OCI-LY7 (cell line): ENCODE data around the gene STIL. TPM values are rescaled to one million over a fixed set of nuclear protein-coding genes. Genes with fewer than 3 reads are reported as not detected.

Experiments
- BruUV-seq: library from RNA; stranded (reverse); fragments of 400-500 nt; replicated peaks from 2 replicates; lab custom pipeline; 2021; lab: Mats Ljungman, UMichigan
- CTCF ChIA-PET: fragments of 300-600 bp; sonication (Branson Sonifier 250); formaldehyde crosslinking; loops from one replicate; lab custom pipeline; 2022; ENCODE audit warnings: antibody characterized with exemption; ENCODE audit not compliant: unreplicated experiment; lab: Charles Lee
- POLR2A ChIA-PET: fragments of 300-600 bp; sonication (Branson Sonifier 250); formaldehyde crosslinking; loops from one replicate; lab custom pipeline; 2022; ENCODE audit warnings: antibody characterized with exemption; lab: Charles Lee
- DNase-seq: peaks from one replicate; pipeline ENCODE4 v3.0.0-alpha.2; 2015; ENCODE audit warnings: low spot score
- H2AFZ ChIP-seq: fragments of 200-600 bp; sonication (generic), shearing (Covaris generic); 2 replicates; pipeline ENCODE4 v1.6.1; 2014; ENCODE audit warnings: mild to moderate bottlenecking, antibody characterized with exemption, low read length, moderate library complexity
- H3K27ac ChIP-seq: fragments of 200-600 bp; sonication (generic); 2 replicates; pipeline ENCODE4 v1.5.1; 2014; ENCODE audit warnings: mixed run types, low read depth, mild to moderate bottlenecking, moderate library complexity, low read length, inconsistent platforms; ENCODE audit not compliant: poor library complexity, severe bottlenecking
- H3K36me3 ChIP-seq: fragments of 200-600 bp; sonication (generic); 2 replicates; pipeline ENCODE4 v1.6.1; 2014; ENCODE audit warnings: mild to moderate bottlenecking, antibody characterized with exemption, low read length, moderate library complexity, mixed read lengths; ENCODE audit not compliant: insufficient read depth
- H3K4me1 ChIP-seq: fragments of 200-600 bp; sonication (generic); 2 replicates; pipeline ENCODE4 v1.5.1; 2014; ENCODE audit warnings: mild to moderate bottlenecking, low read length; ENCODE audit not compliant: insufficient read depth, poor library complexity, severe bottlenecking
- H3K4me2 ChIP-seq: fragments of 200-600 bp; sonication (generic); 2 replicates; pipeline ENCODE4 v1.6.1; 2014; ENCODE audit warnings: mild to moderate bottlenecking, low read length
- H3K4me3 ChIP-seq: fragments of 200-600 bp; sonication (generic); 2 replicates; pipeline ENCODE4 v1.5.1; 2014; ENCODE audit warnings: mild to moderate bottlenecking, low read depth, low read length; ENCODE audit not compliant: poor library complexity, severe bottlenecking
- H3K79me2 ChIP-seq: fragments of 200-600 bp; sonication (generic); 2 replicates; pipeline ENCODE4 v1.6.1; 2016; ENCODE audit warnings: low read depth, mild to moderate bottlenecking, low read length, moderate library complexity, mixed read lengths; ENCODE audit not compliant: insufficient read depth
- H3K9me2 ChIP-seq: fragments of 200-600 bp; sonication (generic); 2 replicates; pipeline ENCODE4 v1.6.1; 2016; ENCODE audit warnings: mild to moderate bottlenecking, low read length, mixed read lengths; ENCODE audit not compliant: insufficient read depth
- H3K9me3 ChIP-seq: fragments of 200-600 bp; sonication (generic); 2 replicates; pipeline ENCODE4 v1.6.1; 2014; ENCODE audit warnings: mild to moderate bottlenecking, mixed run types, low read length, mixed read lengths
- H4K20me1 ChIP-seq: fragments of 200-600 bp; sonication (generic); 2 replicates; pipeline ENCODE4 v1.6.1; 2014; ENCODE audit warnings: mild to moderate bottlenecking, antibody characterized with exemption, low read length, moderate library complexity, mixed read lengths; ENCODE audit not compliant: insufficient read depth
- CTCF ChIP-seq: fragments of 200-600 bp; sonication (generic); conservative IDR thresholded peaks from 2 replicates; pipeline ENCODE4 v1.5.1; 2014; ENCODE audit warnings: mild to moderate bottlenecking, antibody characterized with exemption, low read length, moderate library complexity, mixed read lengths
- EZH2phosphoT487 ChIP-seq: fragments of 200-600 bp; sonication (generic); IDR thresholded peaks from 2 replicates; pipeline ENCODE4 v1.6.1; 2018; ENCODE audit warnings: low read depth, borderline replicate concordance, mild to moderate bottlenecking, mixed run types, antibody characterized with exemption, low read length, moderate library complexity, mixed read lengths
- intact Hi-C: fragments of 100-400 bp; cut with micrococcal nuclease; formaldehyde crosslinking; loops from one replicate; pipeline ENCODE4 v1.10.0; 2022; ENCODE audit not compliant: unreplicated experiment
- total RNA-seq, 2 experiments: library from RNA; depleted of rRNA in 1 of 2; stranded (reverse); fragments of >200 nt in 1 of 2; shearing (Covaris generic) in 1 of 2; gene quantifications; 2 replicates each; pipeline ENCODE4 v1.2.3, GENCODE V29; 2014 to 2022

Gene STIL
- total RNA-seq, 2 experiments from 2014 or later = 46.6 to 60.0 TPM

GRCh38 chr1:47224676-47225399, 89.1 kb downstream of the STIL start:
- POLR2A ChIA-PET = no interaction called here
- Histone ChIP-seq H3K79me2 (no peaks in the 10 kb centered on the region), H3K9me3 (no peaks in the 10 kb centered on the region), H3K27ac (no peak overlapping the region), H3K4me1 (no peaks in the 10 kb centered on the region), H2AFZ (no peak overlapping the region), H3K9me2 (no peaks in the 10 kb centered on the region), H4K20me1 (no peaks in the 10 kb centered on the region), H3K4me2 (no peak overlapping the region), H3K4me3 (no peak overlapping the region), H3K36me3 (no peaks in the 10 kb centered on the region)
- CTCF ChIA-PET = no interaction called here
- intact Hi-C loops = no loop called here
- BruUV-seq = no TSS peak
- no peak for TF ChIP-seq CTCF
- no peak for TF ChIP-seq EZH2phosphoT487
- DNase-seq = no peak

GRCh38 chr1:47223921-47224675, 89.8 kb downstream of the STIL start:
- H3K36me3 ChIP-seq = no peaks in the 10 kb centered on the region
- no TSS peak for BruUV-seq
- DNase-seq = no peak
- H3K4me1 ChIP-seq = no peaks in the 10 kb centered on the region
- no peak for TF ChIP-seq EZH2phosphoT487
- TF ChIP-seq CTCF = no peak
- no peak overlapping the region for H3K27ac ChIP-seq
- no peaks in the 10 kb centered on the region for H4K20me1 ChIP-seq
- intact Hi-C loops = no loop called here
- no peak overlapping the region for H3K4me3 ChIP-seq
- no peaks in the 10 kb centered on the region for H3K79me2 ChIP-seq
- H3K9me3 ChIP-seq = no peaks in the 10 kb centered on the region
- no peak overlapping the region for H3K4me2 ChIP-seq
- no peaks in the 10 kb centered on the region for H3K9me2 ChIP-seq
- no peak overlapping the region for H2AFZ ChIP-seq
- CTCF ChIA-PET = no interaction called here
- POLR2A ChIA-PET = interaction anchor here (0.6 kb wide), 1 partner anchor 24 kb away, joined by 5 read pairs; no protein-coding TSS in a partner anchor
